ENCODE results near the gene CD248.
"Not testable (repeated sequence)": the region's sequence is repeated elsewhere in the genome, so short reads cannot be mapped to it uniquely, and the experiment has no call there.

The CD248 gene

GRCh38 chr11:66276619-66277018 lies 40.2 kb downstream of the CD248 start:
- not testable (repeated sequence) for DNase-seq (ENCODE audit: low read depth)

DNA sequence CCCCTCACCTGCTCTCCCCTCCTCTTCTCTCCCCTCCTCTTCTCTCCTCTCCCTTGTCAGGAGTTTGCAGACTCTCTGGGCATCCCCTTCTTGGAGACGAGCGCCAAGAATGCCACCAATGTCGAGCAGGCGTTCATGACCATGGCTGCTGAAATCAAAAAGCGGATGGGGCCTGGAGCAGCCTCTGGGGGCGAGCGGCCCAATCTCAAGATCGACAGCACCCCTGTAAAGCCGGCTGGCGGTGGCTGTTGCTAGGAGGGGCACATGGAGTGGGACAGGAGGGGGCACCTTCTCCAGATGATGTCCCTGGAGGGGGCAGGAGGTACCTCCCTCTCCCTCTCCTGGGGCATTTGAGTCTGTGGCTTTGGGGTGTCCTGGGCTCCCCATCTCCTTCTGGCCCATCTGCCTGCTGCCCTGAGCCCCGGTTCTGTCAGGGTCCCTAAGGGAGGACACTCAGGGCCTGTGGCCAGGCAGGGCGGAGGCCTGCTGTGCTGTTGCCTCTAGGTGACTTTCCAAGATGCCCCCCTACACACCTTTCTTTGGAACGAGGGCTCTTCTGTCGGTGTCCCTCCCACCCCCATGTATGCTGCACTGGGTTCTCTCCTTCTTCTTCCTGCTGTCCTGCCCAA lies 40.7 kb downstream of the CD248 start:
- DNase-seq (ENCODE audit: low read depth) = no peak

DNA sequence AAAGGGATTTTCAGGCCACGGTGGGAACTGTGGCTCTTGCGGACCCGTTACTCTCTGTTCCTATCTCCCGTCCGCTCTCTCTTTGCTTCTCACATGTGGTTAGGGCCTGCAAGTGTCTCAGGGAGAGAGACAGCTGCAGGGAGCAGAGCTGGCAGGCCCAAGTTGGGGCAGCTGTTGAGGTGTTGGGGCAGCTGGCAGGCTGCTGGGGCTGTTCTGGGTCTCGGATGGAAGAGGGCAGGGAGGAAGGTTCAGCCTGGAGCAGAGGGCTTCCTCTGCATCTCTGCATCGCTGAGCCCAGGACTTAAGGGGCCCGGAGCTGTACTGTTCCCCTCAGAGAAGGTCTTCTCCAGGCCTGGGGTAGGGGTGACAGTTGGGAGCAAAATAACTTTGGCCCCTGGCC lies 41.4 kb downstream of the CD248 start:
- DNase-seq (ENCODE audit: low read depth) = no peak

DNA sequence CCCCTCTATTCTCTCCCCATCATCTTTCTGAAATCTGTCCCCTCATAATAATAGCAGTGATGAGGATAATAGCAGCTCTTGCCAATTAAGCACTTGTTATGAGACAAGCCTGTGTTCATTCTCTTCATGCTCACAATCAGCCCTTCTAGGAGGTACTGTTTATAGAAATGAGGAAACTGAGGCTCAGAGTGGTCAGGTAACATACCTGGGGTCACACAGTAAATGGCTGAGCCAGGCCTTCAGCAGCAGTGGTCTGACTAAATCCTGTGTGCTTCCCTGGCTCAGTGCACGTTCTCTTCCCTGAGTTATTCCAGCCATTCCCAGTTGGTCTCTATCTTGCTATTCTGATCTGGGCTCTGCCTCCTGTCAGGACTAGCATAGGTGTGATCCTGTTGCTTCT lies 42.6 kb downstream of the CD248 start:
- no peak for DNase-seq (ENCODE audit: low read depth)

- DNase-seq (ENCODE audit: low read depth) = no peak
Observed at GRCh38 chr11:66272596-66272995, 44.2 kb downstream of the CD248 start.

DNA sequence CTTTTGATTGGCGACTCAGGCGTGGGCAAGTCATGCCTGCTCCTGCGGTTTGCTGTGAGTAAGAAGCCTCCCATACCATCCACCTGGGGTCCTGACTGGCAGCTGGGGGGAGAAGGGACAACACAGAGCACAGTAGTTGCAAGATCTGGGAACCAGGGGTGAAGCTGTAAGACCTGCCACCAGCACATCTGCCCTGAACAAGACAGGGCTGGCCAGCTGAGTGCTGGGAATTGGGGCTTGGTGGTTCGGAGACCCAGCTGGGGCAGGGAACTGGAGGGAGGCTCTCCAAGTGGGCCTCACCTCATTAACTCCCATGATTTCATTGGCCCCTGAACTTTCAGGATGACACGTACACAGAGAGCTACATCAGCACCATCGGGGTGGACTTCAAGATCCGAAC lies 45.0 kb downstream of the CD248 start:
- DNase-seq (ENCODE audit: low read depth) = no peak

GRCh38 chr11:66268952-66269905 lies 47.6 kb downstream of the CD248 start:
- peak; percentile 37 for DNase-seq (ENCODE audit: low read depth)

- DNase-seq (ENCODE audit: low read depth) = peak; percentile 99
Observed at GRCh38 chr11:66268244-66268951, 48.4 kb downstream of the CD248 start, which contains the start of gene RAB1B. TSS of gene RAB1B (plus strand) at chr11:66268639. CDS start at chr11:66268680, 41 bp downstream.

- DNase-seq (ENCODE audit: low read depth) = peak; percentile 90
Observed at GRCh38 chr11:66267379-66268243, 49.2 kb downstream of the CD248 start.

DNA sequence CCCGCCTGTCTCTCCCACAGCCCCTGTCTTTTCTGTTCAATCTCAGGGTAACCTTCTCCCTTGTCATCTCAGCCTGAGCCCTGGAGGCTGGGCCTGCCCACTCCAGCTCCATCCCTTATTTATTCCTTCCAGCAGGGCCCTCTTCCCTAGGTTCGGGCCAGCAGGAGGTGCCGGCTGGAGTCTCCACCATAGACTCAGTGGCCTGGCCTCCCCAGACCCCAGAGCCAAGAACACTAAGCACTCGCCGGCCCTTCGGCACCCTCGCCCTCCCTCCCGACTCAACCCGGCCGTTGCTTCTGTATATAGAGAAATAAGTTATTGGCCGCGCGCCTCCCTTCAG lies 49.8 kb downstream of the CD248 start:
- DNase-seq (ENCODE audit: low read depth) = no peak

GRCh38 chr11:66266378-66267038 lies 50.3 kb downstream of the CD248 start:
- no peak for DNase-seq (ENCODE audit: low read depth)

- no peak for DNase-seq (ENCODE audit: low read depth)
Observed at GRCh38 chr11:66265531-66266377, 51.1 kb downstream of the CD248 start.

DNA sequence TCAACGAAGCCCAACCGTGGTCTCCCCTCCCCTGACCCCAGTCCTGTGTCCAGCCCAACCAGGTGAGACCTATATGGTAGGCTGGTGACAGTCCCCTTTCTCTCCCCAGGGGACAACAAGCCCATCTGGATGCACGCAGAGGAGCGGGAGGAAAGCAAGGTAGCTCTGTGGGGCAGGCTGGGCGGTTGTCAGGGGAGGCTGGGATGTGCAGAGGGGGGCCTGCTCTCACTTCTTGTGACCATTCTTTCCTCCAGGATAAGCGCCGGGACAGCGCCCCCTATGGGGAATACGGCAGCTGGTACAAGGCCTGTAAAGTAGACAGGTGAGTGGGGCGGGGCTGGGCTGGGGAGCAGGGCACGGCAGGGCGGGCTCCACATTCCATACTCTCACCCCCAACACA lies 51.9 kb downstream of the CD248 start:
- DNase-seq (ENCODE audit: low read depth) = no peak
